CD14-positive monocyte (primary cell): ENCODE measurements around the gene PMS1. TPM values are rescaled to one million over a fixed set of nuclear protein-coding genes. Genes with fewer than 3 reads are reported as not detected.

Experiments used
- DNase-seq, 3 donors: peaks; one replicate each; pipeline ENCODE4 v3.0.0-alpha.2; 2011 to 2022
- H2AFZ ChIP-seq: 2 replicates; pipeline ENCODE4 v1.6.0; 2012; ENCODE audit warnings: mild to moderate bottlenecking, low read depth, low read length, inconsistent platforms; ENCODE audit not compliant: insufficient read depth, poor library complexity, severe bottlenecking
- H3K27ac ChIP-seq, 2 donors: 1 replicate in 1 of 2; 2 replicates in 1 of 2; pipeline ENCODE4 v1.5.1; 2012 to 2013; ENCODE audit warnings: low read length in 2 of 2, control low read depth in 1 of 2, inconsistent platforms in 1 of 2, low read depth in 1 of 2, mild to moderate bottlenecking in 1 of 2
- H3K27me3 ChIP-seq, 2 donors: one replicate each; pipeline versions ENCODE4 v1.6.0 to v1.6.1; 2011 to 2013; ENCODE audit warnings: low read length in 2 of 2; ENCODE audit not compliant: control insufficient read depth in 2 of 2, insufficient read depth in 2 of 2
- H3K36me3 ChIP-seq, 2 donors: replicated peaks in 1 of 2; 1 replicate in 1 of 2; 2 replicates in 1 of 2; pipeline versions ENCODE4 v1.5.1 to v1.6.1; 2012 to 2013; ENCODE audit warnings: low read length in 2 of 2, control low read depth in 1 of 2, inconsistent platforms in 1 of 2, mild to moderate bottlenecking in 1 of 2; ENCODE audit not compliant: insufficient read depth in 2 of 2, control insufficient read depth in 1 of 2
- H3K4me1 ChIP-seq, 2 donors: 1 replicate in 1 of 2; 2 replicates in 1 of 2; pipeline versions ENCODE4 v1.5.1 to v1.6.1; 2012 to 2013; ENCODE audit warnings: low read length in 2 of 2, control low read depth in 1 of 2, inconsistent platforms in 1 of 2, mild to moderate bottlenecking in 1 of 2, moderate library complexity in 1 of 2; ENCODE audit not compliant: insufficient read depth in 2 of 2, control insufficient read depth in 1 of 2
- H3K4me2 ChIP-seq: replicated peaks from 2 replicates; pipeline ENCODE3; 2012; ENCODE audit warnings: low read length, moderate library complexity, mild to moderate bottlenecking; ENCODE audit not compliant: poor library complexity, severe bottlenecking; ENCODE audit errors: extremely low read depth
- H3K4me3 ChIP-seq, 3 experiments: fragments of 200-600 bp in 1 of 3; sonication (generic) in 1 of 3; replicated peaks in 1 of 3; 1 replicate in 2 of 3; 2 replicates in 1 of 3; pipeline ENCODE4 v1.5.1; 2011 to 2013; ENCODE audit warnings: low read length in 3 of 3, mild to moderate bottlenecking in 3 of 3, control low read depth in 2 of 3, low read depth in 2 of 3, inconsistent platforms in 1 of 3, moderate library complexity in 1 of 3
- H3K79me2 ChIP-seq: 2 replicates; pipeline ENCODE4 v1.6.0; 2012; ENCODE audit warnings: mild to moderate bottlenecking, control low read depth, inconsistent platforms, low read length, moderate library complexity; ENCODE audit not compliant: insufficient read depth
- H3K9ac ChIP-seq: 2 replicates; pipeline ENCODE4 v1.6.0; 2017; ENCODE audit warnings: low read length, mild to moderate bottlenecking; ENCODE audit not compliant: insufficient read depth, poor library complexity, severe bottlenecking
- H3K9me3 ChIP-seq, 2 donors: replicated peaks in 1 of 2; 1 replicate in 1 of 2; 2 replicates in 1 of 2; pipeline versions ENCODE4 v1.5.1 to v1.6.1; 2012 to 2013; ENCODE audit warnings: low read length in 2 of 2, control low read depth in 1 of 2; ENCODE audit not compliant: control insufficient read depth in 1 of 2, insufficient read depth in 1 of 2
- H4K20me1 ChIP-seq: 2 replicates; pipeline ENCODE4 v1.6.0; 2012; ENCODE audit warnings: mild to moderate bottlenecking, low read length, control low read depth, moderate library complexity; ENCODE audit not compliant: insufficient read depth
- H3K27ac Mint-ChIP-seq, 7 donors: one replicate each; pipeline ENCODE4 v1.8.0; 2020; ENCODE audit warnings: mild to moderate bottlenecking in 7 of 7, mixed read lengths in 7 of 7, moderate library complexity in 6 of 7, inconsistent platforms in 2 of 7
- H3K27me3 Mint-ChIP-seq, 3 donors: one replicate each; pipeline ENCODE4 v1.8.0; 2021 to 2022; ENCODE audit warnings: low read depth in 3 of 3, mild to moderate bottlenecking in 3 of 3, mixed read lengths in 3 of 3, moderate library complexity in 3 of 3, inconsistent platforms in 1 of 3
- H3K36me3 Mint-ChIP-seq, 2 donors: one replicate each; pipeline ENCODE4 v1.8.0; 2020; ENCODE audit warnings: mixed read lengths in 2 of 2, inconsistent platforms in 1 of 2, mild to moderate bottlenecking in 1 of 2
- H3K4me1 Mint-ChIP-seq: one replicate; pipeline ENCODE4 v1.8.0; 2020; ENCODE audit warnings: mild to moderate bottlenecking, mixed read lengths
- H3K4me3 Mint-ChIP-seq, 2 donors: one replicate each; pipeline ENCODE4 v1.8.0; 2020; ENCODE audit warnings: mild to moderate bottlenecking in 2 of 2, mixed read lengths in 2 of 2, moderate library complexity in 1 of 2
- H3K9me3 Mint-ChIP-seq, 7 donors: one replicate each; pipeline ENCODE4 v1.8.0; 2020 to 2022; ENCODE audit warnings: mixed read lengths in 7 of 7, mild to moderate bottlenecking in 6 of 7, moderate library complexity in 6 of 7, inconsistent platforms in 2 of 7
- CTCF ChIP-seq: fragments of 200-600 bp; IDR thresholded peaks from one replicate; pipeline ENCODE4 v1.8.0; 2022; ENCODE audit warnings: antibody characterized with exemption, mild to moderate bottlenecking
- WGBS: methylation state at CpG from one replicate; pipeline ENCODE4 v1.1.5; 2013; ENCODE audit warnings: missing lambda C conversion rate; ENCODE audit not compliant: insufficient coverage; 5-methylcytosine and 5-hydroxymethylcytosine counted together
- intact Hi-C, 2 donors: fragments of 100-400 bp; cut with micrococcal nuclease; formaldehyde crosslinking; loops; one replicate each; pipeline versions ENCODE4 v1.15.0 to v1.15.1; 2023
- polyA plus RNA-seq, 3 donors: library from polyadenylated mRNA; depleted of rRNA in 1 of 3; unstranded in 2 of 3; stranded (reverse) in 1 of 3; fragments of 300-500 nt in 2 of 3; fragments of >200 nt in 1 of 3; fragmentation: Illumina TruSeq in 2 of 3; gene quantifications; 1 replicate in 2 of 3; 2 replicates in 1 of 3; pipeline ENCODE4 v1.2.3, GENCODE V29; 2012 to 2021

Gene PMS1
- polyA plus RNA-seq, 3 donors = 3.7 to 7.8 (median 5.7) TPM

GRCh38 chr2:189798312-189799029 is 14.2 kb downstream of the PMS1 start:
- Histone ChIP-seq H3K27me3 (no peaks in the 10 kb centered on the region), H2AFZ (no peak overlapping the region), H3K4me3 (no peak overlapping the region), H3K79me2 (no peaks in the 10 kb centered on the region), H3K4me2 (no peak overlapping the region), H3K36me3 (peaks cover 38 to 63% of the 10 kb centered on the region in 2 donors), H3K9me3 (no peaks in the 10 kb centered on the region), H3K4me1 (no peaks in the 10 kb centered on the region), H3K27ac (peak overlapping the region in 1 of 2 donors; percentile 14), H4K20me1 (no peaks in the 10 kb centered on the region), H3K9ac (peak overlapping the region; percentile 1)
- peaks cover 7% of the 10 kb centered on the region for H3K4me1 Mint-ChIP-seq
- no CpG with 5 or more reads among the region's 4 CpGs for WGBS
- peaks cover 30 to 34% of the 10 kb centered on the region in 2 donors for H3K36me3 Mint-ChIP-seq
- H3K27ac Mint-ChIP-seq = no peak overlapping the region
- TF ChIP-seq CTCF = peak; percentile 42
- H3K9me3 Mint-ChIP-seq = peaks cover 0 to 2% (median 0%) of the 10 kb centered on the region in 7 donors
- no peak overlapping the region for H3K4me3 Mint-ChIP-seq
- peak in 1 of 3 donors; percentile 24 for DNase-seq
- intact Hi-C loops = no loop called here
- H3K27me3 Mint-ChIP-seq = no peaks in the 10 kb centered on the region

GRCh38 chr2:189799030-189799331 is 14.7 kb downstream of the PMS1 start:
- Mint-ChIP-seq H3K4me3 (no peak overlapping the region), H3K36me3 (peaks cover 30% of the 10 kb centered on the region in 2 donors), H3K9me3 (peaks cover 0 to 2% (median 0%) of the 10 kb centered on the region in 7 donors), H3K27me3 (no peaks in the 10 kb centered on the region), H3K27ac (no peak overlapping the region), H3K4me1 (peaks cover 7% of the 10 kb centered on the region)
- Histone ChIP-seq H3K4me2 (no peak overlapping the region), H3K27ac (no peak overlapping the region), H3K79me2 (no peaks in the 10 kb centered on the region), H3K4me1 (no peaks in the 10 kb centered on the region), H3K9ac (no peak overlapping the region), H4K20me1 (no peaks in the 10 kb centered on the region), H3K4me3 (no peak overlapping the region), H3K9me3 (no peaks in the 10 kb centered on the region), H3K27me3 (no peaks in the 10 kb centered on the region), H2AFZ (no peak overlapping the region), H3K36me3 (peaks cover 33 to 59% of the 10 kb centered on the region in 2 donors)
- intact Hi-C loops = no loop called here
- peak; percentile 24 for TF ChIP-seq CTCF
- DNase-seq = no peak
